Activated CD4-positive, alpha-beta T cell treated with anti-CD3 and anti-CD28 coated beads for 1 hour (primary cell): ENCODE measurements around the gene PPP2CA.
A peak's percentile ranks its signal among the peaks of the same experiment; 100 is the strongest.
"Not testable (repeated sequence)": the region's sequence is repeated elsewhere in the genome, so short reads cannot be mapped to it uniquely, and the experiment has no call there.

Experiments used
- DNase-seq: peaks from one replicate; pipeline ENCODE4 v3.0.0-alpha.2; 2020

Gene PPP2CA

DNA sequence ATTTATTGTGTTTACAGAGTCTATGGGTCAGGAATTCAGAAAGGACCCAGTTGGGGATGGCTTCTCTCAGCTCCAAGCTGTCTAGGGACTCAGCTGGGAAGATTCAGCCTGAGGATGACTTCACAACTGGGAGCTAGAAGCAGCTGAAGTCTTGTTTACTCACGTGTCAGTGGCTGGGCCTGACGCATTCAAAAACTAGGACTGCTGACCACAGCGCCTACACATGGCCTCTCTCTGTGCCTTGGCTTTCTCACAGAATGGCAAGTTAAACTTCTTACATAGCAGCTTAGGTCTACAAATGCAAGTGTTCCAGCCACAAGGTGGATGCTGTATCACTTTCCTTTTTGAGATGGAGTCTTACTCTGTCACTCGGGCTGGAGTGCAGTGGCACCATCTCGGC, 16.3 kb upstream of the PPP2CA start:
- no peak for DNase-seq

GRCh38 chr5:134240421-134240962, 14.6 kb upstream of the PPP2CA start:
- no peak for DNase-seq

- DNase-seq = no peak
Observed at GRCh38 chr5:134236820-134237219, 10.9 kb upstream of the PPP2CA start.

GRCh38 chr5:134236318-134236717, 10.4 kb upstream of the PPP2CA start:
- no peak for DNase-seq

GRCh38 chr5:134228624-134229023, 2.8 kb upstream of the PPP2CA start:
- no peak for DNase-seq

GRCh38 chr5:134227776-134228175, 1.9 kb upstream of the PPP2CA start:
- no peak for DNase-seq

GRCh38 chr5:134227259-134227658, 1.4 kb upstream of the PPP2CA start:
- no peak for DNase-seq

DNA sequence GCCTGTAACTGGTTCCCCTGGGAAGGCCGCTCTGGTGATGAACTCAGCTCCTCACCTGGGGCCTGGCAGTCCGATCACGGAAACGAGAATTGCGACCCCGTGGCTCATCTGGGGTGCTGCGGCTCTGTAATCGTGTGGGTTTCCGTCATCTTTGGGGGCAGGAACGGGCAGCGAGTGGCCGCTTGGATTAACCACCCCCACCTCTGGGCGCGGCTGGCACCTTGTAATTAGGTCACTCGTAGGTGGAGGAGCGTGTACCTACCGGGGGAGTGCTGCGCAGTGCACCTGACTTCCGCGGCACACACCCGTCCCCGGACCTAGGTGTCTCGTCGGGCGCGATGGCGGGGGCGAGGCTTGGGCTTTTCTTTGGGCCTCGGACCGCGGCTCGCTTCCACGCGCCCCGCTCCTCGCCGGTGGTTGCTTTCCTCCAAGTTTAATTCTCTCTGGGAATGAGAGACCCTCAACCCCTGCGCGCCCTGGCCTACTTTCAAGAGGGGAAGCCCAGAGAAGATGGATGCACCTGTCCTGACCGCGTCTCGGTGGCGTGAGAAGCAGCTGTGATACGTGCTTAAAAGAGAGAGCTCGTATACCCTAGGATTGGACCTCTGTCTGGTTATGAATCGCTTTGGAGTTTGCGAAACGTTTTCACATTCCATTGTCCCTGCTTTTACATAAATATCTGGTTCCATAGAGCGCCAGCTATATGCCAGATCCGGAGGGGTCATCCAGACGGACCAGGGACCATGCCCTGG, 744 bp upstream of the PPP2CA start:
- no peak for DNase-seq

DNA sequence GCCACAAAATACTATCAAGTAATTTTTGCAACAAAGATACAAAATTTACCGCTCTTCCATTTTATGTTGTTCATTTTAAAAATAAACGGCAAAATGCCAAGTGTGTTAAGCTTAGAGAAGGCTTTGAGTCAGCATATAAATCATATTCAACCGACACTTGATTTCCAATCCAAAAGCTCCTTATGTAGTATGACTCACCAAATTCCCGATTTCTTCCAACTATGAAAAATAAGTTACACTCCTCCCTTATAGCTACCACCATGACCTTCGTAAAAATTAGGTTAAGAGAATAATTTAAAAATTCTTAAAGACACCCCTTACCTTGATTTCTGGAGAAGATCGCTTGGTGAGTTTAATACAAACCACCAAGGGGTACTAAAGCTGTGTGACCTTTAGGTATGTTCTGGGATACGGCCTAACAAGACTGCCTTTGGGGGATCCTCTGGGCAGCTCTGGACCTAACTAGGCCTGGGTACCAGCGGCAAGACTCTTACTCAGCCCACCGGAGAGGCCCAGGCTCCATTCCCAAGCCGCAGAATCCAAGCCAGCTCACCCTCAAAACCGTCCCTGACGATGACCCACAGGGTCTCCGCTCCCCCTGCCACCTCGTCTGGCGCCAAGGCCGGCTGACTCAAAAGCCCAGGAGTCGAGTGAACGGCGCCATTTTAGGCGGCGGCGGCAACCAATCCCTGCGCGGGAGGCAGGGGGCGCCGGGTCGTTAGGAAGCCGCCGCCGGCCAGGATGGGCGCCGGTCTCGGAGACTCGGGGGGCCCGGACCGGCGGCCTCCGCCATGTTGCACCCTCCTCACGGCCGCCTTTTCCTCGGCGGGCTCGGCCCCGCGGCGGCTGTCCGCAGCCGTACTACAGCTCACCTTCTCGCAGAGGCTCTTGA, 739 bp downstream of the PPP2CA start:
- DNase-seq = peak; percentile 40

DNA sequence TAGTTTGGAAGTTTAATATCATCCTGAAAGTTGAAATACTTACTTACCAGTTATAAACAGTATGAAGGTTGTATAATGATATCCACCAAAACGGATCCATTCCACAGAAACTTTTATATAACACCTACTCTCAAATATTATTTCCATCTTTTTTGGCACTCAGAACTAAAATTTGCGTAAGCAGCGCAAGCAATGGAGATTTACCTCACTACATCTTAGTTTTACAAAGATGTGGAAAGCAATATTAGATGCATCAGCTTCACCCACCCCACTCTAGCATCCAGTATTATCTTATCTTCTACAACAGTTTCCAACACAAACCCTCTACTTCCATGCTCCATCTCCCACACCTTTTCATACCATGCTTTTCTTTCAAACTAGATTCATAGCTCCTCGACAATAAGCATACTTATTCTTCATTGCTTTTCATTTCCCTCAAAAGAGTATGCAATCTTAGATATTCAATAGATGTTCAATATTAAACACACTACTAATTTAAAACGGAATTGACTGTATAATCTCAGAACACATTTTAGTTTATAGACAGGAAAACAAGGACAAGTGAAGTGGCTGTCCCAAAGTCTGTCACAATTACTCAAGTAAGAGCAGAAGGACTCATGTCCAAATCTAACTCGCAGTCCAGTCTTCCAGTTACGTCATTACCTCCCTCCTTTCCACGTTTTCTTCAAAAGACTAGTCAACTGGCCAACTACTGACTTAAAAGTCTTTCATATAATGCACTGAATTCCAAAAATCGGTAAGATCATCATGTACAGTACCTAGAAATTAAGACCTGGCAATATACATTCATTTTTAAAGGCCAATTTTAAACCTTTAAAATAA, 2.2 kb downstream of the PPP2CA start:
- no peak for DNase-seq

- DNase-seq = not testable (repeated sequence)
Observed at GRCh38 chr5:134221690-134222089, 4.2 kb downstream of the PPP2CA start.

DNA sequence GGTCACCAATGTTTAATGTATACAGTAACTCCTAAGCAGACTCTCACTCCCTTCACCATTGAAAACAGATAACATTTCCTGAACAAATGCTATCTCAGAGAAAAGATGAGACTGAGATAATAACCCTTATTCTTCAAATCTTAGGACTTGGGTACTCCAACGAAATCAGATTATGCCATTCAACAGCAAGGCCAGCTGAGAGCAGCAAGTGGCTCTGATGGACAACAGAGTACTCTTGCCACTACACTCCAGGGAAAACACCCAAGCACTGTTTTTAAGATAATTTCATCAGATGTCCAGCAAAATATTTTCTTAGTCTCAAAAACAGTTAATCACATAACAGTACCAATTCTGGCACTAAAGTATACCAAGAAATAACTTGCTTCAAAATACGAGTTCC, 10.1 kb downstream of the PPP2CA start:
- no peak for DNase-seq

GRCh38 chr5:134211263-134212031, 14.4 kb downstream of the PPP2CA start:
- not testable (repeated sequence) for DNase-seq

DNA sequence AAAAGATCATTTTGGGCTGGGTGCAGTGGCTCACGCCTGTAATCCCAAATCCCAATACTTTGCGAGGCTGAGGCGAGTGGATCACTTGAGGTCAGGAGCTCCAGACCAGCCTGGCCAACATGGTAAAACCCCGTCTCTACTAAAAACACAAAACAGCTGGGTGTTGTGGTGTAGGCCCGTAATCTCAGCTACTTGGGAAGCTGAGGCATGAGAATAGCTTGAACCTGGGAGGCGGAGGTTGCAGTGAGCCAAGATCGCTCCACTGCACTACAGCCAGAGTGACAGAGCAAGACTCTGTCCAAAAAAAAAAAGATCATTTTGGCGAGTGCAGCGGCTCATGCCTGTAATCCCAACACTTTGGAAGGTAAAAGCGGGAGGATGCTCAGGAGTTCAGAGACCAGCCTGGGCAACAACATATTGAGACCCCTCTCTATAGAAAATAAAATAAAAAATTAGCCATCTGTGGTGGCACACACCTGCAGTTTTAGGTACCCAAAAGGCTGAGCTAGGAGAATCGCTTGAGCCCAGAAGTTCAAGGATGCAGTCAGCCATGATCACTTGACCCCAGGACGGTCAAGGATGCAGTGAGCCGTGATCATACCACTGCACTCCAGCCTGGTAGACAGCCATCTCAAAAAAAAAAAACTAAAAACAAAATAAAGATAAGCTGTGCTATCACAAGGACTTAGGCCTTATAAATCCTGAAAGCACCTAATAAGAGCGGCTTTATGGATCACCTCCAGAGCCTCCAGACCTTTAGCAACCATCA, 16.2 kb downstream of the PPP2CA start:
- DNase-seq = no peak

DNA sequence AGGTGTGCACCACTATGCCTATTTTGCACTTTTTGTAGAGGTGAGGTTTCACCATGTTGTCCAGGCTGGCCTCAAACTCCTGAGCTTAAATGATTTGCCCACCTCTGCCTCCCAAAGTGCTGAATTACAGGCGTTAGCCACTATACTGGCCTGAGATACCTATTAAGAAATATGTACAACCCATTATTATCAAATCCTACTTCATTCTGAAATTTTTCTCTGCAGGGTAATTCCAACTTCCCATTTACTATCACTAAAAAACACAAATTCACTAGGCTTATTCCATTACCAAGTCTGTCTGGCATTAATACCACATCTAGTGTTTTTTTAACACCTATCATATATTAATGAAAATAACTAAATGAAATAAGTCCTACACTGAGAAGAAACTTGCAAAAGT, 18.2 kb downstream of the PPP2CA start:
- no peak for DNase-seq

- no peak for DNase-seq
Observed at GRCh38 chr5:134206627-134207160, 19.2 kb downstream of the PPP2CA start.

DNA sequence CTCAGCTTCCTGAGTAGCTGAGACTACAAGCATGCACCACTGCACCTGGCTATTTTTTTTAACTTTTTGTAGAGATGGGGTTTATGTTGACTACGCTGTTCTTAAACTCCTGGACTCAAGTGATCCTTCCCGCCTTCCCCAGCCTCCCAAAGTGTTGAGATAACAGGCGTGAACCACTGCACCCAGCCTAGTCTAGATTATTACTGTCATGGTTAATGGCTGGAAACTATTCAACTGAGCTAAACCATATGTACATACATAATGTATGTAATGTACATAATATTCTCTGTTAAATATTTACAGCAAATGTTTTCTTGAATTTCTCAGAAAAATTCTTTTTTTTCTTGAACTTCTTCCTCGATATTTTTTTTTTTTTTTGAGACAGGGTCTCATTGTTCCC, 21.3 kb downstream of the PPP2CA start:
- no peak for DNase-seq

DNA sequence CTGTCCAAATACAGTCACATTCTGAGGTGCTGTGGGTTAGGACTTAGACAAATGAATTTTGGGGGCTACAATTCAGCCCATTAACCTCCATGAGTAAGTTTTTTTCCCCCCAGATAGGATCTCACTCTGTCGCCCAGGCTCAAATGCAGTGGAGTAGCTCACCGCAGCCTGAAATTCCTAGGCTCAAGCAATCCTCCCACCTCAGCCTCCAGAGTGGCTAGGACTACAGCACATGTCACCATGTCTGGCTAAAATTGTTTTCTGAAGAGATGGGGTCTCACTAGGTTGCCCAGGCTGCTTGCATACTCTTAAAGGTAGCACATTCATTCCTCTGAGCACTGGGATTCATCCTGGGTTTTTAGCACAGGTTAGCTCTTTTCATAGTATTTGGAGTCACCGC, 22.2 kb downstream of the PPP2CA start:
- no peak for DNase-seq

DNA sequence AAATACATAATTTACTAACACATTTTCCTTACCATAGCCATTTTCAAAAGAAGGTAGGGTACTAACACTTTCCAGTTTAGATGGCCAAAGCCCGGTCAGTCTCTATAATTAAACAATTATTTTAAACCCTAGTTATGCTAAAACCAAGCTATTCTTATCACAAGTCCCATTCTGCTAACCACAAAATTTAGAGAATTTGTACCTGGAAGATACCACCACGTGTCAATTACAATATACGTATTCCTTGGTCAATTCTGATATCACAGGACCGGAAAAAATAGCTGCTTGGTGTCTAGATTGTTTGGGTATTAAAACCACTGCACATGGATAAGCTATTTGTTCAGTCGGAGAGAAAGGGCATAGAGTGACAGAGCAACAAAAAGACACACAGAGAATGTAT, 30.2 kb downstream of the PPP2CA start:
- DNase-seq = no peak

GRCh38 chr5:134189031-134189430, 36.8 kb downstream of the PPP2CA start:
- no peak for DNase-seq

DNA sequence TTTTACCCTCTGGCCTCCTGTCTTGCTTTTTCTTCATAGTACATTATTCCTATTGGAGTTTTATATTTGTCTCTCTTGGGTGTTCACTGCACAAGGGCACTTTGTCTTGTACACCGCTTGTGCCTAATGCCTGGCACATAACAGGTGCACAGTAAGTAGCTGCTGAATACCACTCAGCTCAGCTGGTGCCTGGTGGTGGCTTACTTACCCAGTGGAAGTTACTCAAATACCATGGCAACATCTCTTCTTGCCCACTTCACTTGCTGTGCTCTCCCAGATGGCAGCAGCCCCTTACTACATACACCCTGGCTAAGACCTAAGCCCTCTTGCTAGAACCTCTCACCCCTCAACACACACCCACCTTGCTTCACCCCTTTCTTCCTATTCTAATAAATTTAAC, 37.8 kb downstream of the PPP2CA start:
- no peak for DNase-seq
